HepG2 (cell line): Measurements from ENCODE around the gene ELAPOR1. TPM values are rescaled to one million over a fixed set of nuclear protein-coding genes. Genes with fewer than 3 reads are reported as not detected.

Experiments used
- ATAC-seq: fragments of 200-7000 bp; cut with Tn5 transposase; 3 replicates; pipeline ENCODE4 v1.9.1; 2020; ENCODE audit warnings: mild to moderate bottlenecking, moderate library complexity
- BruUV-seq: library from RNA; stranded (reverse); fragments of 400-500 nt; replicated peaks from 2 replicates; lab custom pipeline; 2021; lab: Mats Ljungman, UMichigan
- CTCF ChIA-PET: fragments of 300-600 bp; formaldehyde crosslinking; extraction: SDS; loops from one replicate; lab custom pipeline; 2021; ENCODE audit warnings: low total read pairs, inconsistent platforms, low intra/inter-chr PET ratio; lab: Yijun Ruan, JAX
- POLR2A ChIA-PET: fragments of 350-600 bp; sonication (Branson Sonifier 250); formaldehyde crosslinking; loops from one replicate; lab custom pipeline; 2020; ENCODE audit warnings: antibody characterized with exemption, inconsistent platforms; lab: Yijun Ruan, JAX
- DNase-seq: peaks from one replicate; pipeline ENCODE4 v3.0.0-alpha.2; 2015; ENCODE audit warnings: low spot score
- FAIRE-seq: peaks from 3 replicates; lab custom pipeline; 2011; peaks lifted over from hg19 to GRCh38; lab: Jason Lieb, UNC
- H2AFZ ChIP-seq: one replicate; pipeline ENCODE4 v1.6.1; 2011; ENCODE audit warnings: low read length, inconsistent platforms
- H3K27ac ChIP-seq: fragments of 300-600 bp; 3 replicates; pipeline ENCODE4 v1.8.0; 2011; ENCODE audit warnings: mixed run types, mild to moderate bottlenecking, mixed read lengths, low read length, inconsistent platforms; ENCODE audit not compliant: insufficient read depth; ENCODE audit errors: extremely low read length
- H3K27me3 ChIP-seq, 2 experiments: fragments of 200-600 bp in 1 of 2; 2 replicates in 1 of 2; 3 replicates in 1 of 2; pipeline versions ENCODE4 v1.6.0 to v1.8.0; 2011; ENCODE audit warnings: low read length in 2 of 2, mild to moderate bottlenecking in 2 of 2, moderate library complexity in 2 of 2, inconsistent platforms in 1 of 2; ENCODE audit not compliant: insufficient read depth in 2 of 2, control insufficient read depth in 1 of 2
- H3K36me3 ChIP-seq, 2 experiments: fragments of 200-600 bp in 1 of 2; replicated peaks in 1 of 2; 2 replicates in 1 of 2; 3 replicates in 1 of 2; pipeline versions ENCODE4 v1.5.1 to v1.8.0; 2011; ENCODE audit warnings: low read length in 2 of 2, inconsistent platforms in 1 of 2; ENCODE audit not compliant: insufficient read depth in 2 of 2, control insufficient read depth in 1 of 2
- H3K4me1 ChIP-seq: 2 replicates; pipeline ENCODE4 v1.5.1; 2012; ENCODE audit warnings: low read length, inconsistent platforms; ENCODE audit not compliant: insufficient read depth
- H3K4me2 ChIP-seq: 2 replicates; pipeline ENCODE4 v1.6.0; 2011; ENCODE audit warnings: low read depth, low read length, inconsistent platforms
- H3K4me3 ChIP-seq, 3 experiments: fragments of 200-600 bp in 1 of 3; sonication (generic), shearing (Covaris generic) in 1 of 3; replicated peaks in 1 of 3; 2 replicates each; pipeline ENCODE4 v1.5.1; 2011 to 2016; ENCODE audit warnings: low read length in 3 of 3, inconsistent platforms in 2 of 3, low read depth in 2 of 3, mild to moderate bottlenecking in 2 of 3, control low read depth in 1 of 3, mixed read lengths in 1 of 3; ENCODE audit not compliant: insufficient read depth in 1 of 3
- H3K79me2 ChIP-seq: one replicate; pipeline ENCODE4 v1.6.1; 2011; ENCODE audit warnings: low read length, inconsistent platforms; ENCODE audit not compliant: insufficient read depth
- H3K9ac ChIP-seq: 2 replicates; pipeline ENCODE4 v1.6.0; 2011; ENCODE audit warnings: mild to moderate bottlenecking, low read depth, low read length, inconsistent platforms; ENCODE audit not compliant: insufficient read depth
- H3K9me3 ChIP-seq: 2 replicates; pipeline ENCODE4 v1.5.1; 2012; ENCODE audit warnings: mild to moderate bottlenecking, low read length
- H4K20me1 ChIP-seq: 2 replicates; pipeline ENCODE4 v1.6.0; 2011; ENCODE audit warnings: inconsistent platforms, mild to moderate bottlenecking, low read length, moderate library complexity; ENCODE audit not compliant: insufficient read depth
- CEBPZ ChIP-seq: IDR thresholded peaks from 2 replicates; pipeline ENCODE4 v1.6.1; 2012; ENCODE audit warnings: low read length, improper control_type of control experiment
- CREBL2 ChIP-seq: sonication (generic); formaldehyde crosslinking; IDR thresholded peaks from 2 replicates; pipeline ENCODE4 v1.8.1; 2023; ENCODE audit warnings: missing genetic modification reagents, mild to moderate bottlenecking, borderline replicate concordance
- KMT2B ChIP-seq: IDR thresholded peaks from 2 replicates; pipeline ENCODE4 v1.6.1; 2016; ENCODE audit warnings: missing genetic modification reagents, missing compliant biosample characterization
- LBX2 ChIP-seq: sonication (generic); formaldehyde crosslinking; IDR thresholded peaks from 2 replicates; pipeline ENCODE4 v1.5.0; 2020; ENCODE audit warnings: missing genetic modification reagents, mild to moderate bottlenecking, borderline replicate concordance
- MYC ChIP-seq: sonication (generic); formaldehyde crosslinking; IDR thresholded peaks from 2 replicates; pipeline ENCODE4 v1.9.0; 2021; ENCODE audit warnings: missing genetic modification reagents, borderline replicate concordance
- TBX3 ChIP-seq: fragments of 450-650 bp; IDR thresholded peaks from 2 replicates; pipeline ENCODE4 v1.6.1; 2017; ENCODE audit warnings: antibody characterized with exemption, mild to moderate bottlenecking, inconsistent platforms, borderline replicate concordance
- THAP9 ChIP-seq: sonication (generic); formaldehyde crosslinking; IDR thresholded peaks from 2 replicates; pipeline ENCODE4; 2020; ENCODE audit warnings: missing genetic modification reagents, mild to moderate bottlenecking, borderline replicate concordance
- TRIM24 ChIP-seq: sonication (generic); formaldehyde crosslinking; IDR thresholded peaks from 2 replicates; pipeline ENCODE4 v1.8.0; 2022; ENCODE audit warnings: mild to moderate bottlenecking, missing genetic modification reagents
- ZBTB10 ChIP-seq: sonication (generic); formaldehyde crosslinking; IDR thresholded peaks from 2 replicates; pipeline ENCODE4 v1.4.0; 2020; ENCODE audit warnings: missing genetic modification reagents, borderline replicate concordance
- ZNF496 ChIP-seq: sonication (generic); formaldehyde crosslinking; IDR thresholded peaks from 2 replicates; pipeline ENCODE4 v1.8.1; 2023; ENCODE audit warnings: mild to moderate bottlenecking, moderate library complexity, missing genetic modification reagents; ENCODE audit not compliant: insufficient replicate concordance
- ZNF549 ChIP-seq: sonication (generic); formaldehyde crosslinking; IDR thresholded peaks from 2 replicates; pipeline ENCODE4 v1.5.0; 2020; ENCODE audit warnings: missing genetic modification reagents
- ZNF569 ChIP-seq: sonication (generic); formaldehyde crosslinking; IDR thresholded peaks from 2 replicates; pipeline ENCODE4 v1.5.0; 2020; ENCODE audit warnings: mild to moderate bottlenecking, missing genetic modification reagents, moderate library complexity, borderline replicate concordance
- ZNF709 ChIP-seq: sonication (generic); formaldehyde crosslinking; IDR thresholded peaks from 2 replicates; pipeline ENCODE4 v1.5.0; 2020; ENCODE audit warnings: mild to moderate bottlenecking, missing genetic modification reagents
- ZNF747 ChIP-seq: sonication (generic); formaldehyde crosslinking; IDR thresholded peaks from 2 replicates; pipeline ENCODE4 v1.8.1; 2023; ENCODE audit warnings: missing genetic modification reagents, mild to moderate bottlenecking, borderline replicate concordance
- WGBS: methylation state at CpG from one replicate; pipeline ENCODE4 v1.1.6; 2017; ENCODE audit warnings: low lambda C conversion rate; 5-methylcytosine and 5-hydroxymethylcytosine counted together
- in situ Hi-C: cut with HindIII; loops from 2 replicates; pipeline ENCODE4 v1.10.0; 2017; ENCODE audit warnings: low pct_unique_long_range_greater_than_20kb; ENCODE audit not compliant: extremely low pct_ligation_motif_present
- intact Hi-C: fragments of 100-400 bp; cut with micrococcal nuclease; formaldehyde crosslinking; loops from one replicate; pipeline ENCODE4 v1.10.0; 2022; ENCODE audit not compliant: unreplicated experiment
- polyA plus RNA-seq, 8 experiments: library from polyadenylated mRNA; depleted of rRNA in 3 of 8; stranded (reverse) in 7 of 8; unstranded in 1 of 8; fragments of >200 nt; fragmentation: Illumina TruSeq in 4 of 8; extraction: Trizol in 4 of 8; gene quantifications; 2 replicates each; pipeline versions ENCODE4 v1.2.1 to v1.2.3, GENCODE V29; 2011 to 2016; ENCODE audit warnings: low read depth in 4 of 8, missing spikeins in 1 of 8, mixed read lengths in 1 of 8; ENCODE audit not compliant: insufficient read depth in 1 of 8
- total RNA-seq, 5 experiments: library from RNA; depleted of rRNA; stranded (reverse); fragments of >200 nt; fragmentation: Illumina TruSeq; extraction: Trizol; gene quantifications; 2 replicates each; pipeline ENCODE4 v1.2.3, GENCODE V29; 2016; ENCODE audit warnings: low read depth in 1 of 5

Gene ELAPOR1
- total and polyA plus RNA-seq, 2 of the 13 experiments (the other 11 are each of a cell fraction or from before 2014, with no cell fraction given) = 0.13 to 0.20 TPM

GRCh38 chr1:109107785-109108184 lies 6.1 kb upstream of the ELAPOR1 start:
- CTCF ChIA-PET = no interaction called here
- ATAC-seq (no peak), FAIRE-seq (no peak), DNase-seq (no peak)
- Histone ChIP-seq H3K27ac (no peak overlapping the region), H4K20me1 (no peaks in the 10 kb centered on the region), H3K9me3 (no peaks in the 10 kb centered on the region), H3K4me2 (no peak overlapping the region), H2AFZ (no peak overlapping the region), H3K4me3 (no peak overlapping the region), H3K27me3 (peaks cover 0 to 16% of the 10 kb centered on the region in 2 experiments; a peak in 2 of 5 replicates), H3K36me3 (no peaks in the 10 kb centered on the region), H3K9ac (no peak overlapping the region), H3K4me1 (peaks cover 17% of the 10 kb centered on the region), H3K79me2 (no peaks in the 10 kb centered on the region)
- in situ Hi-C loops = no loop called here
- intact Hi-C loops = no loop called here
- POLR2A ChIA-PET = no interaction called here
- WGBS = 44% methylated on average over 7 of the region's 7 CpGs
- no TSS peak for BruUV-seq
- TF ChIP-seq TBX3 (no peak), ZNF709 (CRISPR knock-in tag) (no peak), ZBTB10 (no peak), ZNF569 (no peak), LBX2 (CRISPR knock-in tag) (no peak), CREBL2 (CRISPR knock-in tag) (no peak), THAP9 (CRISPR knock-in tag) (no peak), ZNF549 (no peak), CEBPZ (no peak), MYC (CRISPR knock-in tag) (no peak), ZNF496 (no peak), ZNF747 (no peak), TRIM24 (no peak), KMT2B (no peak)
